Fibroblast of pulmonary artery (primary cell): Measurements from ENCODE around the gene SLC12A3.

Experiments
- DNase-seq: peaks from one replicate; pipeline ENCODE4 v3.0.0-alpha.2; 2010; ENCODE audit warnings: low read depth
- H3K4me3 ChIP-seq: replicated peaks from 2 replicates; pipeline ENCODE4 v1.5.1; 2011; ENCODE audit warnings: low read depth, mild to moderate bottlenecking, control low read depth, low read length, moderate library complexity
- TF ChIP-seq, protein P1 (sequence below): IDR thresholded peaks from 2 replicates; pipeline ENCODE4 v1.5.1; 2011; ENCODE audit warnings: mild to moderate bottlenecking, control low read depth, low read length, inconsistent platforms; ENCODE audit errors: missing control alignments

The SLC12A3 gene

DNA sequence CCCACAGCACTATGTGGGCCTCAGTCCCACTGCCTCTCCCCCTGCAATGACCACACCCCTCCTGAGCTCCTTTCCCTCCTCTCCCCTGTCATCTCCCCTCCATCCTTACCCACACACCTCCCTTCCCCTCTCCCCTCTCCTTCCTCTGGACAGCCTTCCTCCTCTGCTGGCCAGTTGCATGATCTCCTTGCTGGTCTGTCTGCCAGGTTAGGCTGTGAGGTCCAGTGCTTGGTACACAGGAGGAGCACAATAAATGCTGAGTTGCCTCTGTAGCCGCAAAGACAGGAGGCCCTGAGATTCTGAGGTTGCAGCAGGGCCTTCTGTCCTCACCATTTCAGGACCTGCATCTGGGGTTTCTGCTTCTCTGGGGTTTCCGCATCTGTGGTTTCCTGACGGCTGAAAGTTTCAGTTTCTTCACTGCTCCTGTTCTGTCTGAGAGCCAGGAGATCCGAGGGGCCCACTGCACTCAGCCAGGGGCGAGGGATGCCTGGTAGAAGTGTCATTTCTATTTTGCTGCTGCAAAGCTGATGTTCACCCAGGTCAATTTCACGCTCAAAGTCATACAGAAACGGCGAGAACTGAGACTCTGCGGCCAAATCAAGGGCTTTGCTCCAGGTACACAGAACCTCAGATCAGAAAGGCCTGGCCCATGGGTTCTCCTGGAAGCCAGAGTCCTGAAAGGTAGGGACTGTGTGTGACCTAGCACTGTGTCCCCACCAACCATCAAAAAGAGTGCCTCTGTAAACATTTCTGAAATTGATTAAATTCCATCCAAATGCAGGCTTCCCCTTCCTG, 4.6 kb upstream of the SLC12A3 start:
- no peak for DNase-seq
- no peak overlapping the region for H3K4me3 ChIP-seq
- TF ChIP-seq, protein P1, sequence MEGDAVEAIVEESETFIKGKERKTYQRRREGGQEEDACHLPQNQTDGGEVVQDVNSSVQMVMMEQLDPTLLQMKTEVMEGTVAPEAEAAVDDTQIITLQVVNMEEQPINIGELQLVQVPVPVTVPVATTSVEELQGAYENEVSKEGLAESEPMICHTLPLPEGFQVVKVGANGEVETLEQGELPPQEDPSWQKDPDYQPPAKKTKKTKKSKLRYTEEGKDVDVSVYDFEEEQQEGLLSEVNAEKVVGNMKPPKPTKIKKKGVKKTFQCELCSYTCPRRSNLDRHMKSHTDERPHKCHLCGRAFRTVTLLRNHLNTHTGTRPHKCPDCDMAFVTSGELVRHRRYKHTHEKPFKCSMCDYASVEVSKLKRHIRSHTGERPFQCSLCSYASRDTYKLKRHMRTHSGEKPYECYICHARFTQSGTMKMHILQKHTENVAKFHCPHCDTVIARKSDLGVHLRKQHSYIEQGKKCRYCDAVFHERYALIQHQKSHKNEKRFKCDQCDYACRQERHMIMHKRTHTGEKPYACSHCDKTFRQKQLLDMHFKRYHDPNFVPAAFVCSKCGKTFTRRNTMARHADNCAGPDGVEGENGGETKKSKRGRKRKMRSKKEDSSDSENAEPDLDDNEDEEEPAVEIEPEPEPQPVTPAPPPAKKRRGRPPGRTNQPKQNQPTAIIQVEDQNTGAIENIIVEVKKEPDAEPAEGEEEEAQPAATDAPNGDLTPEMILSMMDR = no peak

DNA sequence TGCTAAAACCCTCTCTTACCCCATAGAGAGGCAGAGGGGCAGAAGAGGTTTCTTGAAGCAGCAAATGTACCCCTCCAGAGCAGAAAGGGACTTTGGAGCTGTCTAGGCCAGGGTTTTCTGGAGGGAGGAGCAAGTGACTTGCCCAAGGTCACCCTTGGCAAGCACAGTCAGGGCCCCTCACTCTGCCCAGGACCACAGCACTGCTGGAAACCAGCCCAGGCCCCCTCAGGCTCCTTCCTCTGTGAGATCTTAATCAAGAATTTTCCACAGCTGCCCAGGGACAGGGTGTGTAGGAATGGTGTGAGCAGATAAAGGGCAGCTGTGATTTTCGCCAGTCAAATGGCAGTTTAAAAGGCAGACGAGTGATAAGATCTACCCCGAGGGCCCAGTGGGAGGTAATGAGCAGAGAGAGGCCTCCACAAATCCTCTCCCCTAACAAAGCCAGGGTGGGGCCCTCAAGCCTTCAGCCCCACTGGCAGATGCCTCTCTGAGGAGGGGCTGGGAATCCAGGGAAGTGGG, 3.9 kb upstream of the SLC12A3 start:
- DNase-seq = no peak
- TF ChIP-seq, protein P1 = no peak
- no peak overlapping the region for H3K4me3 ChIP-seq

DNA sequence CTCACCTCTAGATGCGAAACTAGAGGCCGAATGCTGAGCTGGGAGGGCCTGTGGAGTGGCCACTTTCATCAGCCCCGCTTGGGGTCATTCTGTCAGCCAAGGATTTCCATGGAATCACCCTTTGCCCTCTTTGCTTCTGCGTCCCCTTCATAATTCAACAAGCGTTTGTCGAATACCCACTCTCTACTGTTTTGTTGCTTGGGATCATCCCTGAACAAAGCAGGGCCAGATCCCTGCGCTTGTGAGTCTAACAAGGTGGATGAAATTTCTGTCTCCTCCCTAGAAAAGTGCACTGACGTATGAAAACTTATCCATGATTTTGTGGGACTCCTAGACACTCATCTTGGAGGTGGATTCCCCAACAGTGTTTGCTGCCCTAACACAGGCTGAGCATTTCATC, 3.3 kb upstream of the SLC12A3 start:
- no peak overlapping the region for H3K4me3 ChIP-seq
- no peak for DNase-seq
- TF ChIP-seq, protein P1 = no peak

DNA sequence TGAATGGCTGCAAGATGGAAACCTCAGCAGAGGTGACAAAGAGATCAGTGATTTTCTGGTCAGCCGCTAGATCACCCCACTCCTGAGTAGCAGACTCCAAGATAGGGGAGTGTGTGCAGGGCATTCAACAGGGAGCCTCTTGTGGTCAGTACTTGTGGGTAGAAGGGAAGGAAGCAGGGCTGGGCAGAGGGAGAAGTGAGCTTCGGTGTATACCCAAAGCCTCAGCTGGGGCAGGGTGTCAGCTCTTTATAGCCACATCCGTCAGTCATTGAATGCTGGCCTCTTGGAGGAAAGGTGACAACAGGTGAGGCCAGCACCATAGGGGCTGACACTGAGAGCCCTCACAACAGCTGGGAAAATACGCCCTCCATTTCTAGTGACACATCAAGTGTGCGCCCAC, 2.2 kb upstream of the SLC12A3 start:
- H3K4me3 ChIP-seq = no peak overlapping the region
- TF ChIP-seq, protein P1 = no peak
- DNase-seq = no peak

DNA sequence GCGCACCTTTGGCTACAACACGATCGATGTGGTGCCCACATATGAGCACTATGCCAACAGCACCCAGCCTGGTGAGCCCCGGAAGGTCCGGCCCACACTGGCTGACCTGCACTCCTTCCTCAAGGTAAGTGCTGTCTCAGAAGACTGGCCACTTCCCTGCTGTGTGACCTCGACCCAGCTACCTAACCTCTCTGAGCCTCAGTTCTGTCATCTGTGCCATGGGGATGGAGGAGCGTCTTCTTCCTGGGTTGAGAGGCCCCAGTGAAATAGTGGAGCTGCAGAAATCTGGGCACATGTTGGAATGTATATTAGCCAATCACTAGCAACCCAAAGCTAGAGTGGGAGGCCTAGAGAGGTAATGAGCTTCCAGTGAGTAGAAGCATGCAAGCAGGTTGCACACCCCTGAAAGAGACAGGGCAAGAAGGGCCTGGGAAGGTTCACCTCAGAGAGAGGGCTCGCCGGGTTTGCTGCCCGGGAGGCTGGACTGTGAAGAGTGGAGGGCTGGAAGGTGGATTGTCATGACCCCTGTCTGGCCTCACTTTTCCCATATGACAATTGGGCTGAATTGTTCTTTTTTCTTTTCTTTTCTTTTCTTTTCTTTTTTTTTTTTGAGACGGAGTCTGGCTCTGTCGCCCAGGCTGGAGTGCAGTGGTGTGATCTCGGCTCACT, 521 bp downstream of the SLC12A3 start:
- no peak overlapping the region for H3K4me3 ChIP-seq
- TF ChIP-seq, protein P1 = no peak
- no peak for DNase-seq

DNA sequence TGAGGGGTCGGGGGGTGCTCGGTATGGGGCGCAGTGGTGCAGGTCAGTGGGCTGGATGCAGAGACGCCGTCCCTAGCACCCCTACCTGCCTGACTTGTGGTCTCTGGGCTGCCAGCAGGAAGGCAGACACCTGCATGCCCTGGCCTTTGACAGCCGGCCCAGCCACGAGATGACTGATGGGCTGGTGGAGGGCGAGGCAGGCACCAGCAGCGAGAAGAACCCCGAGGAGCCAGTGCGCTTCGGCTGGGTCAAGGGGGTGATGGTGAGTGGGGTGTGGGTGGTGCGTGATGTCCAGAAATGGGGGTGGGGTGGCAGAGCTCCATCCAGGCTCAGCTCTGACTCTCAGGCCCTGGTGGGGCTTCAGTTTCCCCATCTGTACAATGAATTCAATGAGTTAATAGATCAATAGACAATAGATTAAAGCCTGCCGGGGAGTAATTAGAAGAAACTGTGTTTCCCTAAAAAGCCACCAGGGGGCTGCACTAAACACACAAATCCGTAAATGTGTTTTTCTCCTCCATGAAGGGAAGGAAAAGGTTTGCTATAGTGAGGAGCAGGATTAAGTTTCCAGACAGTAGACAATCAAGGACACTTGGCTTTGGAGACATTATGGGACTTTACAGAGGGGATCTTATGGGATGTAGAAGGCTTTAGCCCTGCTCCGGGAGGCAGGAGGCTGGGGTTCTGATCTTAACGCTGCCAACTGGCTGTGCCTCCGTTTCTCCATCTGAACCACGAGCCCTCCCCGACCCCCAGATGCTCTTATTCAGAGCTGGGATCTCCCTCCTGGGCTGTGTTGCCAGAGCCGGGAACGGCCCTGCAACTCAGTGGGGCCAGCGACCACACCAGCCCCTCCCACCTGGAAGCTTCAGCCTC, 2.2 kb downstream of the SLC12A3 start:
- TF ChIP-seq, protein P1 = peak; percentile 72
- H3K4me3 ChIP-seq = no peak overlapping the region
- DNase-seq = peak; percentile 82
